H1 (cell line): ENCODE data around the gene ACSF3. TPM values are rescaled to one million over a fixed set of nuclear protein-coding genes. Genes with fewer than 3 reads are reported as not detected.

Experiments used
- CBX5 ChIP-seq: fragments of 300-800, 300-1000 bp; sonication (generic); IDR thresholded peaks from 2 replicates; pipeline ENCODE4 v1.7.1; 2016; ENCODE audit warnings: antibody characterized with exemption, low read length, low read depth
- CHD2 ChIP-seq: IDR thresholded peaks from 2 replicates; pipeline ENCODE4 v1.6.1; 2012; ENCODE audit warnings: low read length, improper control_type of control experiment
- FOSL1 ChIP-seq: IDR thresholded peaks from 2 replicates; pipeline ENCODE4 v1.6.1; 2011; ENCODE audit warnings: mild to moderate bottlenecking, low read depth, low read length, moderate library complexity; ENCODE audit not compliant: insufficient read depth
- KDM4A ChIP-seq: IDR thresholded peaks from one replicate; pipeline ENCODE4 v1.7.1; 2012; ENCODE audit warnings: low read depth, mild to moderate bottlenecking, moderate library complexity, low read length, inconsistent platforms; ENCODE audit not compliant: severe bottlenecking
- MAFK ChIP-seq: IDR thresholded peaks from 2 replicates; pipeline ENCODE4 v1.6.1; 2012; ENCODE audit warnings: low read depth, mild to moderate bottlenecking, improper control_type of control experiment, low read length
- RXRA ChIP-seq: IDR thresholded peaks from 2 replicates; pipeline ENCODE4 v1.6.1; 2011; ENCODE audit warnings: low read depth, mild to moderate bottlenecking, low read length, moderate library complexity; ENCODE audit not compliant: insufficient read depth
- ZNF274 ChIP-seq: IDR thresholded peaks from 2 replicates; pipeline ENCODE4 v1.7.0; 2012; ENCODE audit warnings: low read length, borderline replicate concordance; ENCODE audit errors: extremely low read depth
- polyA plus RNA-seq, 7 experiments: library from polyadenylated mRNA; depleted of rRNA in 3 of 7; stranded (reverse) in 5 of 7; unstranded in 2 of 7; fragments of >200 nt in 5 of 7; fragments of 200-250 nt in 2 of 7; gene quantifications; 1 replicate in 5 of 7; 2 replicates in 1 of 7; 4 replicates in 1 of 7; pipeline versions ENCODE4 v1.2.1 to v1.2.3, GENCODE V29; 2011 to 2013; ENCODE audit warnings: missing spikeins in 2 of 7, mixed read lengths in 2 of 7
- total RNA-seq: library from RNA; stranded (reverse); fragmentation: NEBNext Ultra II Directional; extraction: Animal tissue kit (Norgen Biotek cat#: 25700); gene quantifications from 2 replicates; pipeline ENCODE4 v1.2.1, GENCODE V29; 2021
- TF ChIP-seq, protein P1 (sequence below): fragments of 300-600 bp; sonication (generic); IDR thresholded peaks from 2 replicates; pipeline ENCODE4 v1.7.1; 2012; ENCODE audit warnings: low read length, moderate library complexity, mild to moderate bottlenecking, inconsistent platforms; ENCODE audit not compliant: insufficient replicate concordance
- TF ChIP-seq, protein P2 (sequence below): IDR thresholded peaks from 2 replicates; pipeline ENCODE4 v1.6.1; 2012; ENCODE audit warnings: inconsistent platforms
- TF ChIP-seq, protein P3 (sequence below): IDR thresholded peaks from 2 replicates; pipeline ENCODE4 v1.6.1; 2011; ENCODE audit warnings: low read depth, mild to moderate bottlenecking, low read length; ENCODE audit not compliant: insufficient read depth

The ACSF3 gene
- total and polyA plus RNA-seq, 2 of the 8 experiments (the other 6 are each of a cell fraction or from before 2014, with no cell fraction given): 15.6 to 22.9 TPM

DNA sequence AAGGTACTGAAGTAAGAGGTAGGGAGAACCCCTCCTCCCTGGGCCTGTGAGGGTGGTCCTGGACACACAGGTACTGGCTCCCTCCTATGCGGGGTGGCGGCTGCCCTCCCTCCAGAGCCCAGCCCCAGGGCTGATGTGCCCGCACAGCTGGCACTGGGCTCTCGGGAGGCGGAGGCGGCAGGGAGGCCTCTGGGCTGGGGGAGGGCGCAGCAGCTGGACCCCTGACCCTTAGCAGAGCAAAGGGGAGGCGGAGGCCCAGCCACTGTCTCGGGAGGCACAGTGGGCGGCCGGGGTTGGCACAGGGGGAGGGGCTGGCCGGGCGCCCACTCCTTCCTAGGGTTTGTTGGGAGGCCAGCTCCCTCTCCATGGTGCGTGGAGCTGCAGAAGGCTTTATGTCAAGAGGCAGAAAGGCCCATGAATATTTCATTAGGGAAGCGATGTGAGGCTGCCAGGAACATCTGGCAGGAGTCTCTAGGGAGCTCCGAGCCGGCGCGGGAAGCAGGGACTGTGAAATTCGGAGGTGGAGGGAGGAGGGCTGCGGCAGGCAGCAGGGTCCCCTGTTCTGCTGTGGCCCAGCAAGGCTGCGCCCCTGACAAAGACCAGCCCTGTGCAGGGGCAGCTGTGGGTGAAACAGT lies 44.1 kb upstream of the ACSF3 start (continued):
- TF ChIP-seq, protein P1, sequence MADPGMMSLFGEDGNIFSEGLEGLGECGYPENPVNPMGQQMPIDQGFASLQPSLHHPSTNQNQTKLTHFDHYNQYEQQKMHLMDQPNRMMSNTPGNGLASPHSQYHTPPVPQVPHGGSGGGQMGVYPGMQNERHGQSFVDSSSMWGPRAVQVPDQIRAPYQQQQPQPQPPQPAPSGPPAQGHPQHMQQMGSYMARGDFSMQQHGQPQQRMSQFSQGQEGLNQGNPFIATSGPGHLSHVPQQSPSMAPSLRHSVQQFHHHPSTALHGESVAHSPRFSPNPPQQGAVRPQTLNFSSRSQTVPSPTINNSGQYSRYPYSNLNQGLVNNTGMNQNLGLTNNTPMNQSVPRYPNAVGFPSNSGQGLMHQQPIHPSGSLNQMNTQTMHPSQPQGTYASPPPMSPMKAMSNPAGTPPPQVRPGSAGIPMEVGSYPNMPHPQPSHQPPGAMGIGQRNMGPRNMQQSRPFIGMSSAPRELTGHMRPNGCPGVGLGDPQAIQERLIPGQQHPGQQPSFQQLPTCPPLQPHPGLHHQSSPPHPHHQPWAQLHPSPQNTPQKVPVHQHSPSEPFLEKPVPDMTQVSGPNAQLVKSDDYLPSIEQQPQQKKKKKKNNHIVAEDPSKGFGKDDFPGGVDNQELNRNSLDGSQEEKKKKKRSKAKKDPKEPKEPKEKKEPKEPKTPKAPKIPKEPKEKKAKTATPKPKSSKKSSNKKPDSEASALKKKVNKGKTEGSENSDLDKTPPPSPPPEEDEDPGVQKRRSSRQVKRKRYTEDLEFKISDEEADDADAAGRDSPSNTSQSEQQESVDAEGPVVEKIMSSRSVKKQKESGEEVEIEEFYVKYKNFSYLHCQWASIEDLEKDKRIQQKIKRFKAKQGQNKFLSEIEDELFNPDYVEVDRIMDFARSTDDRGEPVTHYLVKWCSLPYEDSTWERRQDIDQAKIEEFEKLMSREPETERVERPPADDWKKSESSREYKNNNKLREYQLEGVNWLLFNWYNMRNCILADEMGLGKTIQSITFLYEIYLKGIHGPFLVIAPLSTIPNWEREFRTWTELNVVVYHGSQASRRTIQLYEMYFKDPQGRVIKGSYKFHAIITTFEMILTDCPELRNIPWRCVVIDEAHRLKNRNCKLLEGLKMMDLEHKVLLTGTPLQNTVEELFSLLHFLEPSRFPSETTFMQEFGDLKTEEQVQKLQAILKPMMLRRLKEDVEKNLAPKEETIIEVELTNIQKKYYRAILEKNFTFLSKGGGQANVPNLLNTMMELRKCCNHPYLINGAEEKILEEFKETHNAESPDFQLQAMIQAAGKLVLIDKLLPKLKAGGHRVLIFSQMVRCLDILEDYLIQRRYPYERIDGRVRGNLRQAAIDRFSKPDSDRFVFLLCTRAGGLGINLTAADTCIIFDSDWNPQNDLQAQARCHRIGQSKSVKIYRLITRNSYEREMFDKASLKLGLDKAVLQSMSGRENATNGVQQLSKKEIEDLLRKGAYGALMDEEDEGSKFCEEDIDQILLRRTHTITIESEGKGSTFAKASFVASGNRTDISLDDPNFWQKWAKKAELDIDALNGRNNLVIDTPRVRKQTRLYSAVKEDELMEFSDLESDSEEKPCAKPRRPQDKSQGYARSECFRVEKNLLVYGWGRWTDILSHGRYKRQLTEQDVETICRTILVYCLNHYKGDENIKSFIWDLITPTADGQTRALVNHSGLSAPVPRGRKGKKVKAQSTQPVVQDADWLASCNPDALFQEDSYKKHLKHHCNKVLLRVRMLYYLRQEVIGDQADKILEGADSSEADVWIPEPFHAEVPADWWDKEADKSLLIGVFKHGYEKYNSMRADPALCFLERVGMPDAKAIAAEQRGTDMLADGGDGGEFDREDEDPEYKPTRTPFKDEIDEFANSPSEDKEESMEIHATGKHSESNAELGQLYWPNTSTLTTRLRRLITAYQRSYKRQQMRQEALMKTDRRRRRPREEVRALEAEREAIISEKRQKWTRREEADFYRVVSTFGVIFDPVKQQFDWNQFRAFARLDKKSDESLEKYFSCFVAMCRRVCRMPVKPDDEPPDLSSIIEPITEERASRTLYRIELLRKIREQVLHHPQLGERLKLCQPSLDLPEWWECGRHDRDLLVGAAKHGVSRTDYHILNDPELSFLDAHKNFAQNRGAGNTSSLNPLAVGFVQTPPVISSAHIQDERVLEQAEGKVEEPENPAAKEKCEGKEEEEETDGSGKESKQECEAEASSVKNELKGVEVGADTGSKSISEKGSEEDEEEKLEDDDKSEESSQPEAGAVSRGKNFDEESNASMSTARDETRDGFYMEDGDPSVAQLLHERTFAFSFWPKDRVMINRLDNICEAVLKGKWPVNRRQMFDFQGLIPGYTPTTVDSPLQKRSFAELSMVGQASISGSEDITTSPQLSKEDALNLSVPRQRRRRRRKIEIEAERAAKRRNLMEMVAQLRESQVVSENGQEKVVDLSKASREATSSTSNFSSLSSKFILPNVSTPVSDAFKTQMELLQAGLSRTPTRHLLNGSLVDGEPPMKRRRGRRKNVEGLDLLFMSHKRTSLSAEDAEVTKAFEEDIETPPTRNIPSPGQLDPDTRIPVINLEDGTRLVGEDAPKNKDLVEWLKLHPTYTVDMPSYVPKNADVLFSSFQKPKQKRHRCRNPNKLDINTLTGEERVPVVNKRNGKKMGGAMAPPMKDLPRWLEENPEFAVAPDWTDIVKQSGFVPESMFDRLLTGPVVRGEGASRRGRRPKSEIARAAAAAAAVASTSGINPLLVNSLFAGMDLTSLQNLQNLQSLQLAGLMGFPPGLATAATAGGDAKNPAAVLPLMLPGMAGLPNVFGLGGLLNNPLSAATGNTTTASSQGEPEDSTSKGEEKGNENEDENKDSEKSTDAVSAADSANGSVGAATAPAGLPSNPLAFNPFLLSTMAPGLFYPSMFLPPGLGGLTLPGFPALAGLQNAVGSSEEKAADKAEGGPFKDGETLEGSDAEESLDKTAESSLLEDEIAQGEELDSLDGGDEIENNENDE: no peak
- TF ChIP-seq, protein P2, sequence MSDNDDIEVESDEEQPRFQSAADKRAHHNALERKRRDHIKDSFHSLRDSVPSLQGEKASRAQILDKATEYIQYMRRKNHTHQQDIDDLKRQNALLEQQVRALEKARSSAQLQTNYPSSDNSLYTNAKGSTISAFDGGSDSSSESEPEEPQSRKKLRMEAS: no peak
- TF ChIP-seq ZNF274 (no peak), FOSL1 (no peak), MAFK (no peak), RXRA (no peak), KDM4A (no peak), CBX5 (no peak), CHD2 (no peak)
- TF ChIP-seq, protein P3, sequence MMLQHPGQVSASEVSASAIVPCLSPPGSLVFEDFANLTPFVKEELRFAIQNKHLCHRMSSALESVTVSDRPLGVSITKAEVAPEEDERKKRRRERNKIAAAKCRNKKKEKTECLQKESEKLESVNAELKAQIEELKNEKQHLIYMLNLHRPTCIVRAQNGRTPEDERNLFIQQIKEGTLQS: no peak
